GM12864 (cell line): Measurements from ENCODE around the gene TBL1Y.

Source experiments
- DNase-seq: peaks from one replicate; pipeline ENCODE4 v3.0.0-alpha.2; 2011; ENCODE audit warnings: low read depth
- H3K4me3 ChIP-seq: 2 replicates; pipeline ENCODE4 v1.5.1; 2011; ENCODE audit warnings: mild to moderate bottlenecking, low read depth, low read length, control low read depth
- TF ChIP-seq, protein P1 (sequence below): IDR thresholded peaks from 2 replicates; pipeline ENCODE4 v1.5.1; 2011; ENCODE audit warnings: low read depth, mild to moderate bottlenecking, moderate library complexity, low read length, control low read depth, inconsistent platforms; ENCODE audit errors: missing control alignments

The TBL1Y gene

DNA sequence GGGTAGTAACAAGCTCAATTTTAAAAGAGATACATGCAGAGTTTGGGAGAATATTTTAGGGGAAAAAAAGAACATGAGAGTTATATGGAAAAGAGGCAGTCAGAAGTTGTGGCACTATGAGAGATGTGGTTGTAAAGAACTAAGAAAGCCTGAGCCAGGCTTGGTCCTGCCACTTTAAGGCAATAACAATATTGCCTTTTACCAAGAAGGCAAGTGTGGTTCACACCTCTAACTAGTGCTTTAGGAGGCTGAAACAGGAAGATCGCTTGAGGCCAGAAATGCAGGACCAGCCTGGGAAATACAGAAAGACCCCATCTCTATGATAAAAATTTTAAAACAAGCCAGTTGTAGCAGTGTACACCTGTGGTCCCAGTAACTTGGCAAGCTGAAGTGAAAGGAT, 192.2 kb downstream of the TBL1Y start:
- DNase-seq, result no peak
- H3K4me3 ChIP-seq, result no peak overlapping the region
- TF ChIP-seq, protein P1, sequence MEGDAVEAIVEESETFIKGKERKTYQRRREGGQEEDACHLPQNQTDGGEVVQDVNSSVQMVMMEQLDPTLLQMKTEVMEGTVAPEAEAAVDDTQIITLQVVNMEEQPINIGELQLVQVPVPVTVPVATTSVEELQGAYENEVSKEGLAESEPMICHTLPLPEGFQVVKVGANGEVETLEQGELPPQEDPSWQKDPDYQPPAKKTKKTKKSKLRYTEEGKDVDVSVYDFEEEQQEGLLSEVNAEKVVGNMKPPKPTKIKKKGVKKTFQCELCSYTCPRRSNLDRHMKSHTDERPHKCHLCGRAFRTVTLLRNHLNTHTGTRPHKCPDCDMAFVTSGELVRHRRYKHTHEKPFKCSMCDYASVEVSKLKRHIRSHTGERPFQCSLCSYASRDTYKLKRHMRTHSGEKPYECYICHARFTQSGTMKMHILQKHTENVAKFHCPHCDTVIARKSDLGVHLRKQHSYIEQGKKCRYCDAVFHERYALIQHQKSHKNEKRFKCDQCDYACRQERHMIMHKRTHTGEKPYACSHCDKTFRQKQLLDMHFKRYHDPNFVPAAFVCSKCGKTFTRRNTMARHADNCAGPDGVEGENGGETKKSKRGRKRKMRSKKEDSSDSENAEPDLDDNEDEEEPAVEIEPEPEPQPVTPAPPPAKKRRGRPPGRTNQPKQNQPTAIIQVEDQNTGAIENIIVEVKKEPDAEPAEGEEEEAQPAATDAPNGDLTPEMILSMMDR, result no peak

DNA sequence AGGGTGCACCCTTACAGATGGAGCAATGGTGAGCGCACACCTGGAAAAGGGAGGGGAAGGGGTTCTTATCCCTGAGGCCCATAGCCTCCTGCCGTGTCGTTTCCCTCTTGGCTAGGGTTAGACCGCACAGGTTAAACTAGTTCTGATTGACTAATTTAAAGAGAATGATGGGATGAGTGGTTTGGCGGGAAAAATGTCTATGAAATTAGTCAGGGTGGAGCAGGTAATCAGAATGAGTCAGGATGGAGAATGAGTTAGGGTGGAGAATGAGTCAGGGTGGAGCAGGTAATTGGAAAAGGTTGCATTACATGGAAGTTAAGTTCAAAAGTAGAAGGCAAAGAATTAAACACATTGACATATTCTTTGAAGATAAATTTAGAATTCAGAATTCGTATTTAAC, 196.7 kb downstream of the TBL1Y start:
- TF ChIP-seq, protein P1, result no peak
- no peak for DNase-seq
- no peak overlapping the region for H3K4me3 ChIP-seq

DNA sequence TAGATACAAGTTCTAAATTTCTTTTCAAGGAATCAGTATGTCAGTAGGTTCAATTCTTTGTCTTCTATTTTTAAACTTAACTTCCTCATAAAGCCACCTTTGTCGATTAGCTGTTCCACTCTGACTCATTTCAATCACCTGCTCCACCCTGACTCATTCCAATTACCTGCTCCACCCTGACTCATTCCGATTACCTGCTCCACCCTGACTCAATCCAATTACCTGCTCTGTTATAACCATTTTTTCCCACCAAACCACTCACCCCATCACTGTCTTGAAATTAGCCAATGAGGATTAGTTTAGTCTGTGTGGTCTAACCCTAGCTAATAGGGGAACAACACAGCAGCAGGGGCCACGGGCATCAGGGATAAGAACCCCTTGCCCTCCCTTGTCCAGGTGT, 199.6 kb downstream of the TBL1Y start:
- TF ChIP-seq, protein P1, result no peak
- H3K4me3 ChIP-seq, result no peak overlapping the region
- DNase-seq, result no peak

DNA sequence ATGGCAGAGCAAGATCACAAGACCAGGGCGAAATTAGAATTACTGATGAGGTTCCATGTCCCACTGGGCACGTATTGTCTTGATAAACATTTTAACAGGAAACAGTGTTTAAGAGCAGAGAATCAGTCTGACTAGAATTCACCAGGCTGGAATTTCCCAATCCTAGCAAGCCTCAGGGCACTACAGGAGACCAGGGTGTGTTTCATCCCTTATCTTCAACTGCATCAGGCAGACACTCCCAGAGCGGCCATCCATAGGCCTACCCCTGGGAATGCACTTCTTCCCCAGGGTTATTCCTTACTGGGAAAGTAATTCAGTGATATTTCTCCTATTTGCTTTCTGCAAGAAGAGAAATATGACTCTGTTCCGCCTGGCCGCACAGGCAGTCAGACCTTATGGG, 205.4 kb downstream of the TBL1Y start:
- TF ChIP-seq, protein P1, result no peak
- DNase-seq, result no peak
- no peak overlapping the region for H3K4me3 ChIP-seq

DNA sequence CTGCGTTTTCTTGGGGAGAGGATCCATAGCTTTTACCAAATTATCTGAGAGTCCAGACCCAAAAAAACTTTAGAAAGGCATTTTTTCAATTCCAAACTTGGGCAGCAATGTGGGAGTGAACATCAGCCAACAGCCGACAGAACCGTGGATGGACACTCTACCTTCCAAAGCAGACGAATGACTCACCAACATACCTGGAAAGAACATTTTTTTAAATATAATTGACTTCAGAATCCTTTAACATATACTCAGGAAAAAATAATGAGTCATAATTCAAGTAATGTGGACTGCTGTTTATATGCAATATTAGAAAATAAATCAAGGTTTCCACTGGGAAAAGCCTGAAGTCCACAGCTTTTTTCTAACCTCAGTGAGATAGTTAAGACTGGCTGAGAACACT, 211.7 kb downstream of the TBL1Y start:
- DNase-seq, result no peak
- H3K4me3 ChIP-seq, result no peak overlapping the region
- TF ChIP-seq, protein P1, result no peak

DNA sequence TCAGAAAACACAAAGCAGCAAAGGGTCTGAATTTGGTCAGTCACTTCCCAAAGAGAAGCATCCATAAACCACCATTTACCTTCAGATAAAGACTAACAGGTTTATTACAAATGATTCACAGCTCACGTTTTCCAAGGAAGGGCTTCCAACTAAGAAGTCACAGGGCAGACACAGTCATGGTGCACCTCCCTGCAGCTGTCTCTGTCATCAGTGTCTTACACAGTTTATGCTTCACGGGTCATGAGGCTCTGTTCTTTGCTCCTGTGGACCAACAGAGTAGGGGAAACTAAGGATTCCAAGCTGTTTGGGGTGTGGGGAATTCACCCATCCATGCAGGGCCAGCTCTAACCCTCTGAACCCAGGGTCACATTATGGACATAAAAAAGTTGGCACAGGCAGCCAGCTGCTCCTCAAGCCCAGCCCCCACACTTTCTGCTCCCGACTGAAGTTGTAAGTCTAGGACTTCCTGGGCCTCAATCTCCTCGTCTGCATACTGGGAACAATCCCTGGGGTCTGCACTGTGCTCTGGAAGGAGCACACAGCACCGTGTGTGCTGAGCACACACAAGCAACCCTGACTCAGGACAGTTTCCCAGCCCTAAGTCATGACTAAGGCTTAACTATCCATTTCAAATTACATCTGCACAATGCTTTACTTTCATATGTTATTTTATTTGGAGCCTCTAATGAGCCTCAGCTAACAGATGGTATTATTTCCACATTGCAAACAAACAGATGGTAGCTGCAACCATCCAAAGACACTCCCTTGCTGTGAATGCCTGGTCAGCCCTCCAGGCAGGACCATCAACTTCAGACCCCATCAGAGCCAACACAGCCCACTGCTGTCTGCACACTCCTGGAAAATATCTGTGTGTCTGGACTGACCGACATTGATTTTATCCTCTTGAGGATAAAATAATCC, 214.9 kb downstream of the TBL1Y start:
- no peak overlapping the region for H3K4me3 ChIP-seq
- DNase-seq, result no peak
- TF ChIP-seq, protein P1, result no peak

DNA sequence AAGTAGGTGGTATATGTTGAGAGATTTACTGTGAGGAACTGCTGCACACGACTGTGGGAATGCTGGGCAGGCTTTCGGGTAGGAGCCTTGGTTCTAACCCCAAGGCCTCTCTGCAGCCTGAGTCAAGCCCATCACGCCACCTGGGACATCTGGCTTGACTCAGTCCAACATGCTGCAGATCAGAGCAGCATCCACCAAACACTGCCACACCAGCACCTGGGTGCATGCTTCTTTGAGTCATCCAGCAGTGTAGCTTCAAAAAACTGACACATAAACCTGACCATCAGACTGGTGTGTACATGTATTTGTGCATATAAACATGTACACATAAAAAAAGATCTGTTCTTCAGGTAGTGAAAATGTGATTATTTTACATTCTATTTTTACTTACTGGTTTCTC, 217.7 kb downstream of the TBL1Y start:
- no peak overlapping the region for H3K4me3 ChIP-seq
- TF ChIP-seq, protein P1, result no peak

More for the DNA sequence above, 217.7 kb downstream of the TBL1Y start:
- no peak for DNase-seq
